ENCODE data around the gene SLC38A8. TPM values are rescaled to one million over a fixed set of nuclear protein-coding genes. Genes with fewer than 3 reads are reported as not detected.

SLC38A8 gene
- total and polyA plus RNA-seq, 2 experiments from 2014 or later, result not detected

- 91% methylated on average over 15 of the region's 15 CpGs for WGBS (ENCODE audit: low lambda C conversion rate, missing lambda C conversion rate)
These were observed 46.2 kb upstream of the SLC38A8 start for GRCh38 chr16:84088695-84089395.

GRCh38 chr16:84087466-84088151, 45.0 kb upstream of the SLC38A8 start:
- Histone ChIP-seq H3K4me2 (no peak overlapping the region), H3K27me3 (no peaks in the 10 kb centered on the region), H3K36me3 (replicated peaks; ENCODE audit: insufficient read depth, low read depth) (no peaks in the 10 kb centered on the region), H2AFZ (no peak overlapping the region), H3K4me1 (ENCODE audit: insufficient read depth) (no peaks in the 10 kb centered on the region), H3K4me3 (no peak overlapping the region), H3K9me3 (ENCODE audit: low read depth) (no peaks in the 10 kb centered on the region), H3K9me2 (replicated peaks; ENCODE audit: insufficient read depth) (no peaks in the 10 kb centered on the region), H3K79me2 (no peaks in the 10 kb centered on the region), H4K20me1 (ENCODE audit: insufficient read depth, poor library complexity, severe bottlenecking) (no peaks in the 10 kb centered on the region), H3K27ac (no peak overlapping the region)
- 92% methylated on average over 11 of the region's 11 CpGs for WGBS (ENCODE audit: low lambda C conversion rate, missing lambda C conversion rate)
- no peak for TF ChIP-seq CTCF (IDR thresholded peaks at IDR 0.05; ENCODE audit: poor library complexity)
- no peak for DNase-seq (ENCODE audit: low spot score)

More at GRCh38 chr16:84088695-84089395, 46.2 kb upstream of the SLC38A8 start:
- Histone ChIP-seq H3K4me3 (no peak overlapping the region), H3K4me1 (ENCODE audit: insufficient read depth) (no peaks in the 10 kb centered on the region), H3K9me3 (ENCODE audit: low read depth) (no peaks in the 10 kb centered on the region), H3K4me2 (no peak overlapping the region), H3K79me2 (no peaks in the 10 kb centered on the region), H3K27ac (no peak overlapping the region), H3K9me2 (replicated peaks; ENCODE audit: insufficient read depth) (no peaks in the 10 kb centered on the region), H3K36me3 (replicated peaks; ENCODE audit: insufficient read depth, low read depth) (no peaks in the 10 kb centered on the region), H2AFZ (no peak overlapping the region), H3K27me3 (no peaks in the 10 kb centered on the region), H4K20me1 (ENCODE audit: insufficient read depth, poor library complexity, severe bottlenecking) (no peaks in the 10 kb centered on the region)
- DNase-seq (ENCODE audit: low spot score), result no peak
- TF ChIP-seq EZH2phosphoT487 (IDR thresholded peaks at IDR 0.05; ENCODE audit: low read depth, severe bottlenecking, unreplicated experiment) (no peak), EZH2 (IDR thresholded peaks at IDR 0.05; ENCODE audit: borderline replicate concordance) (no peak), CTCF (IDR thresholded peaks at IDR 0.05; ENCODE audit: poor library complexity) (no peak)

- no peaks in the 10 kb centered on the region for H3K4me1 ChIP-seq (ENCODE audit: insufficient read depth)
- H3K9me2 ChIP-seq (replicated peaks; ENCODE audit: insufficient read depth), result no peaks in the 10 kb centered on the region
- no peaks in the 10 kb centered on the region for H3K79me2 ChIP-seq
- H3K9me3 ChIP-seq (ENCODE audit: low read depth), result no peaks in the 10 kb centered on the region
- WGBS (ENCODE audit: low lambda C conversion rate, missing lambda C conversion rate), result 83% methylated on average over 12 of the region's 12 CpGs
- no peak for DNase-seq (ENCODE audit: low spot score)
- H3K36me3 ChIP-seq (replicated peaks; ENCODE audit: insufficient read depth, low read depth), result no peaks in the 10 kb centered on the region
- no peak overlapping the region for H2AFZ ChIP-seq
- no peak overlapping the region for H3K27ac ChIP-seq
- no peaks in the 10 kb centered on the region for H4K20me1 ChIP-seq (ENCODE audit: insufficient read depth, poor library complexity, severe bottlenecking)
- TF ChIP-seq CTCF (IDR thresholded peaks at IDR 0.05; ENCODE audit: poor library complexity), result no peak
- no peak overlapping the region for H3K4me3 ChIP-seq
- H3K4me2 ChIP-seq, result no peak overlapping the region
- no peaks in the 10 kb centered on the region for H3K27me3 ChIP-seq
These were observed 44.4 kb upstream of the SLC38A8 start for GRCh38 chr16:84087001-84087400.

All from hepatocyte (in vitro differentiated cells).